MCF 10A (cell line): Measurements from ENCODE around the gene KIF12. TPM values are rescaled to one million over a fixed set of nuclear protein-coding genes. Genes with fewer than 3 reads are reported as not detected.
"Not testable (repeated sequence)": the region's sequence is repeated elsewhere in the genome, so short reads cannot be mapped to it uniquely, and the experiment has no call there.

Source experiments
- BruUV-seq: library from RNA; stranded (reverse); fragments of 400-500 nt; replicated peaks from 2 replicates; lab custom pipeline; 2021; lab: Mats Ljungman, UMichigan
- CTCF ChIA-PET: fragments of 300-600 bp; sonication (Branson Sonifier 250); formaldehyde crosslinking; extraction: SDS; loops from one replicate; lab custom pipeline; 2021; ENCODE audit warnings: antibody characterized with exemption, inconsistent platforms; lab: Yijun Ruan, JAX
- POLR2A ChIA-PET: fragments of 300-600, 350-650 bp; sonication (Branson Sonifier 250); formaldehyde crosslinking; extraction: SDS; loops from one replicate; lab custom pipeline; 2020; ENCODE audit warnings: antibody characterized with exemption, inconsistent platforms; lab: Yijun Ruan, JAX
- DNase-seq: peaks from one replicate; pipeline ENCODE4 v3.0.0-alpha.2; 2018; ENCODE audit not compliant: unreplicated experiment
- H3K27ac Mint-ChIP-seq: one replicate; pipeline ENCODE4 v1.8.0; 2022; ENCODE audit warnings: mild to moderate bottlenecking, low read depth, mixed read lengths; ENCODE audit not compliant: unreplicated experiment
- H3K27me3 Mint-ChIP-seq: one replicate; pipeline ENCODE4 v1.8.0; 2022; ENCODE audit warnings: mixed read lengths; ENCODE audit not compliant: insufficient read depth, unreplicated experiment
- H3K36me3 Mint-ChIP-seq: one replicate; pipeline ENCODE4 v1.8.0; 2022; ENCODE audit warnings: mild to moderate bottlenecking, moderate library complexity, mixed read lengths; ENCODE audit not compliant: insufficient read depth, unreplicated experiment
- H3K4me1 Mint-ChIP-seq: one replicate; pipeline ENCODE4 v1.8.0; 2022; ENCODE audit warnings: mixed read lengths; ENCODE audit not compliant: insufficient read depth, unreplicated experiment
- H3K4me3 Mint-ChIP-seq: one replicate; pipeline ENCODE4 v1.8.0; 2022; ENCODE audit warnings: mild to moderate bottlenecking, moderate library complexity, mixed read lengths; ENCODE audit not compliant: unreplicated experiment
- H3K9me3 Mint-ChIP-seq: one replicate; pipeline ENCODE4 v1.8.0; 2022; ENCODE audit warnings: mixed read lengths; ENCODE audit not compliant: unreplicated experiment
- CTCF ChIP-seq: fragments of 200-600 bp; IDR thresholded peaks from one replicate; pipeline ENCODE4 v1.8.0; 2022; ENCODE audit warnings: antibody characterized with exemption, mild to moderate bottlenecking; ENCODE audit not compliant: unreplicated experiment
- intact Hi-C: fragments of 100-400 bp; cut with micrococcal nuclease; formaldehyde crosslinking; loops from 2 replicates; pipeline ENCODE4 v1.14.1; 2022
- total RNA-seq: library from RNA; stranded (reverse); gene quantifications from 2 replicates; pipeline ENCODE4 v1.2.3, GENCODE V29; 2022

KIF12 gene
- total RNA-seq, 1 experiment from 2014 or later, result not detected

GRCh38 chr9:114046875-114047274 lies 52.2 kb downstream of the KIF12 start:
- no peak overlapping the region for H3K27ac Mint-ChIP-seq
- POLR2A ChIA-PET, result no interaction called here
- no TSS peak for BruUV-seq
- peaks cover 12% of the 10 kb centered on the region for H3K36me3 Mint-ChIP-seq
- CTCF ChIA-PET, result interaction anchor here (0.5 to 0.9 kb wide), 4 partner anchors 78 to 578 kb away, joined by 3 read pairs; no protein-coding TSS in a partner anchor
- H3K4me3 Mint-ChIP-seq, result no peak overlapping the region
- no peak for DNase-seq
- intact Hi-C loops, result no loop called here
- H3K27me3 Mint-ChIP-seq, result no peaks in the 10 kb centered on the region
- no peaks in the 10 kb centered on the region for H3K4me1 Mint-ChIP-seq
- no peak for TF ChIP-seq CTCF
- H3K9me3 Mint-ChIP-seq, result no peaks in the 10 kb centered on the region

- H3K36me3 Mint-ChIP-seq, result peaks cover 12% of the 10 kb centered on the region
- H3K9me3 Mint-ChIP-seq, result no peaks in the 10 kb centered on the region
- no peaks in the 10 kb centered on the region for H3K4me1 Mint-ChIP-seq
- no peak overlapping the region for H3K4me3 Mint-ChIP-seq
- intact Hi-C loops, result no loop called here
- POLR2A ChIA-PET, result no interaction called here
- no peak for DNase-seq
- no TSS peak for BruUV-seq
- no peaks in the 10 kb centered on the region for H3K27me3 Mint-ChIP-seq
- CTCF ChIA-PET, result no interaction called here
- no peak for TF ChIP-seq CTCF
- H3K27ac Mint-ChIP-seq, result no peak overlapping the region
Measured at GRCh38 chr9:114046237-114046755, 52.8 kb downstream of the KIF12 start.

- POLR2A ChIA-PET, result not testable (repeated sequence)
Measured at GRCh38 chr9:114043660-114044059, 55.4 kb downstream of the KIF12 start.

More at GRCh38 chr9:114043660-114044059, 55.4 kb downstream of the KIF12 start:
- H3K9me3 Mint-ChIP-seq, H3K27me3 Mint-ChIP-seq, BruUV-seq, DNase-seq, H3K4me1 Mint-ChIP-seq, H3K27ac Mint-ChIP-seq, H3K36me3 Mint-ChIP-seq, H3K4me3 Mint-ChIP-seq, intact Hi-C loops, CTCF ChIA-PET: not testable (repeated sequence)

Other genes starting within 250 kb of the KIF12 start
- 4.8 and 6.6 TPM in 2 replicates for gene ZNF618, start 223.0 kb downstream of the KIF12 start, total RNA-seq
- gene AMBP, start 21.0 kb downstream of the KIF12 start, total RNA-seq, result not detected in 2 replicates
- 1.3 and 2.9 TPM in 2 replicates for gene COL27A1, start 56.2 kb upstream of the KIF12 start, total RNA-seq
- gene ORM1, start 223.8 kb upstream of the KIF12 start, total RNA-seq, result not detected in 2 replicates
- not detected in 2 replicates for gene ORM2, start 230.6 kb upstream of the KIF12 start, total RNA-seq